ENCODE measurements around the gene BMF.
"Not testable (repeated sequence)": the region's sequence is repeated elsewhere in the genome, so short reads cannot be mapped to it uniquely, and the experiment has no call there.

Gene BMF

GRCh38 chr15:40108855-40109735 is at the start of gene BMF:
TSS of gene BMF (minus strand) at chr15:40108879. CDS start at chr15:40106086, 2,793 bp downstream.
- DNase-seq = peak; percentile 94

DNA sequence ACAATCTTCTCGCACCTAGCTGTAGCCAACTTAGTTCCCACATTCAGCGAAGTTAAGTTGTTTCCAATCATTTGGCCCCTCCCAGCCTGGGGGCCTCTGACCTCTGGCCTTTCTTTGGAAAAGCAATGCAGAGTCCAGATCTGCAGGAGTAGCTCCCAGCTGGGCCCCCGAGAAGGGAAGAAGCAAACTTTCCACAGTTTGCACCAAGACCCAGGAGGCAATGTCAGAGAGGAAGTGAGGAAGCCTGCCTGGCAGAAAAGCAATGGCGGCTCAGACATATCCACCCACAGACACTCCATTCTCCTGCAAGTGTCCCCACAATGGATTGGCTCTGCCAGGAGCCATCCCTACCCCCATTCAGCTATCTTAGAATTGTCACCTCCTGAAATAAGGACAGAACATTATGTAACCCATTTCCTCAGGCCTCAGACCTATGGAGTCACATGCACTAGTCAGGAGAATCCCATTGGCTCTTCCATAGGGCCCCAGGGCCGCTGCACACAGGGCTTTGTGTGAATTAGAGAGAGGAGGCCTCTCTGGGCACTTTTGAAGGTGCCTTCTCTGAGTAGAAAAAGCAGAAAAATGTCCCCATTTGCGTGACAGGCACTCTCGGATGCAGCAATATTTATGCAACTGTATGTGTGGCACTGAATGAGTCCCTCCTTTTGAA is 49.2 kb upstream of the BMF start:
- DNase-seq = no peak

- DNase-seq = no peak
Observed at GRCh38 chr15:40155270-40155910, 46.7 kb upstream of the BMF start.

GRCh38 chr15:40154821-40155220 is 46.1 kb upstream of the BMF start:
- not testable (repeated sequence) for DNase-seq

DNA sequence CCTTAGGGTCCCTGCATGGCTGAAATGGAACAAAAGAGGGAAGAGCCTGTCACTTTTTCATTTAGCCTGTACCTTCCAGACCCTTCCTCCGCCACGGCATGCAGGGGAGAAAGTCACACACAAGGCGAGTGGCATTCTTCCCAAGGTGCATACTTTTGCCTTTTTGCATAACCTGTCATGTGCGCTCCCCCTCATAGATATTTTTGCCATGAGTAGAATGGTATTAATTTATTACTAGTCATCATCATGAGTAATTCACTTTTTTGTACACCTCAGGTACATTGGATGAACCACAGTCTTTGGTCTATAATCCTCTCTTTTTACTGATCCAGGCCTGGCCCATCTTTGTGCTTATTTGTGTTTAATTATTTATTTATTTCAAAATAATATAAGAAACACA is 43.3 kb upstream of the BMF start:
- DNase-seq = no peak

DNA sequence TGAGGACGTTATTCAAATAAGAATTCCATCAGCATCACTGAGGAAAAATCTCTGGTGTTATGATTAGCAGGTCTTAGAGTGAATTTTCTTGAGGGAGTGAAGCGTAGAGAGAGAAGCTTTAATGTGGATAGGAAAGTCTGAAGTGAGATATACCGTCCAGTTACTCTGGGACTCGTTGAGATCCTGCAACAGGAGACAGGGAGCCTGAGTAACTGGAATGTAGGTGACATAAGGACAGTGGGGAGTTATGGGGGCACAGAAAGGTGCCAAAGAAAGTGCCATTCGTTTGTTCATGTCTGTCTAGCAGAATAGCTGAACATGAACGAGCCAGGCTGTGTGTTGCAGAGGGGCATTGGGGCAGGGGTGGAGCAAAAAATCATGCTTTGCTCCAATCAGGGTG is 42.8 kb upstream of the BMF start:
- no peak for DNase-seq

- no peak for DNase-seq
Observed at GRCh38 chr15:40150163-40150925, 41.7 kb upstream of the BMF start.

GRCh38 chr15:40149339-40149738 is 40.7 kb upstream of the BMF start:
- DNase-seq = no peak

- DNase-seq = no peak
Observed at GRCh38 chr15:40146037-40146436, 37.4 kb upstream of the BMF start.

GRCh38 chr15:40142428-40142827 is 33.7 kb upstream of the BMF start:
- DNase-seq = no peak

DNA sequence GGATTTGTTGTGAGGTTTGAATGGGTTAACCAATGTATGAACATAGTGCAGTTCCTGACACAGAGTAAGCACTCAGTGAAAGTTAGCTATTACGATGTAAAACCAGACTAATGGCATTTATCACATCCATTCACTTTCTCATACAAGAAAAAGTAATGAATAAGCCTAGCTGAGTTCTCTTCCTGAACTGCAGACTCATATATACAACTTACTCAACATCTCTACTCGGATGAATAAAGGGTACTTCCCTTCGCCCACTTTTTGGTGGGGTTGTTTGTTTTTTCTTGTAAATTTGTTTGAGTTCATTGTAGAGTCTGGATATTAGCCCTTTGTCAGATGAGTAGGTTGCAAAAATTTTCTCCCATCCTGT is 29.5 kb upstream of the BMF start:
- DNase-seq = not testable (repeated sequence)

DNA sequence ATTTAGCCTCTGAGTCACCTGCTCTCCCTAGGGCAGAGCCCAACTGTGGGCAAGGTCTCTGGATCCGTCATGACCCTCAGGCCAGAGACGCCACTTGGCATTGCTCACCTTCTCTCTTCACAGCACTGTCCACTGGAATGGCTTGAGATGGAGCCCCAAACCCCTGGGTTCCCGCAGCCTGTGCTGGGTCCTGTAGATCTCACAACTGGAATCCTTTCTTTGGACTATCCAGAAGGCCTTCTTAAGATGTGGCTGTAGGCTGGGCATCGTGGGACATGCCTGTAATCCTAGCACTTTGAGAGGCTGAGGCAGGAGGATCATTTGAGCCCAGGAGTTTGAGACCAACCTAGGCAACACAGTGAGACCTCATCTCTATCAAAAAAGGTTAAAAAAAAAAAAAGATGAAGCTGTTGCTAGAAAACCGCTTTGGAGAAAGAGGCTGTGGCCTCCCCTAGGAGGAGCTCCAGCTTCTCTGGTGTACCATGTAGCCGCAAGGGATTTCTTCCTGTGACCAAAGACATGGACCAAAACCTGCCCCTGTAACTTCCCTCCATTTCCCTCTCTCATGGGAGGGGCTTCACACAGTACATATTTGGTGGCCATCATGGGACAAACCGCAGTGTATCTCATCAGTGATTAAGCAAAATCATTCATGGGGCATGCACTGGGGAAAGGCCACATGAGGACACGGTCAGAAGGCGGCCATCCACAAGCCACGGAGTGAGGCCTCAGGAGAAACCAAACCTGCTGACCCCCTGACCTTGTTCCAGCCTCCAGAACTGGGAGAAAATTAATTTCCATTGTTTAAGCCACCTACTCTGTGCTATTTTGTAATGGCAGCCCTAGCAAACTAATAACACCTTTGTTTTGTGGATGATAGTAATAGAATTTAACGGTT is 28.9 kb upstream of the BMF start:
- DNase-seq = no peak

- DNase-seq = no peak
Observed at GRCh38 chr15:40136470-40137302, 28.0 kb upstream of the BMF start.

GRCh38 chr15:40135846-40136450 is 27.3 kb upstream of the BMF start:
- not testable (repeated sequence) for DNase-seq

DNA sequence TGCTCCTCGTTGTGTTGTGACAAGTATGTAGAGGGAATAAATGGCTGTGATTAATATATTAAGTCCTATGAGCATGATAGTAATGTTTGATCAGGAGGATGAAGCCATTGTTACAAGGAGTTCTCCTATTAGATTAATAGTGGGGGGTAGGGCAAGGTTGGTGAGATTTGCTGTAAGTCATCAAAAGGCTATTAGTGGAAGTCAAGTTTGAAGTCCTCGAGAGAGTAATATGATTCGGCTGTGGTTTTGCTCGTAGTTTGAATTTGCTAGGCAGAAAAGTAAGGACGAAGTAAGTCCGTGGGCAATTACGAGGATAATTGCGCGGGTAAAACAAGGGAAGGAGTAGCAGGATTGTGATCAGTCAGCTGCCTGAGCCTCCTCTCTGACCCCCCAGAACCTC is 26.2 kb upstream of the BMF start:
- no peak for DNase-seq

DNA sequence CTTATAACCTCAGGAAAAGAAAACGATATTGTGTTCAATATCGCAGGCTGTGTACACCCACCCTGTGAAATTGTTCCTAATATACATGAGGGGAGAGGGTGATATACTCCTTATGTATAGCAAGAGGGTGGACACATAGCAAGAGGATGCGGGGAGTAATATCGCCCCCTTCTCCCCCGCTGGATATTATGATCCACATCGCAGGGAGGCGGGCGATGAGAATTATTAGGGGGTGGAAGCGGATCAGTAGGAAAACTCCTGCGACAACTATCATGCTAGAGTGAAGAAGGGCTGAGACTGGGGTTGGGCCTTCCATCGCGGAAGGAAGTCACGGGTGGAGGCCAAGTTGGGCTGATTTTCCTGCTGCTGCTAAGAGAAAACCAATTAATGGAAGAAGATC is 24.9 kb upstream of the BMF start:
- DNase-seq = no peak

GRCh38 chr15:40130799-40131502 is 22.3 kb upstream of the BMF start:
- DNase-seq = no peak

DNA sequence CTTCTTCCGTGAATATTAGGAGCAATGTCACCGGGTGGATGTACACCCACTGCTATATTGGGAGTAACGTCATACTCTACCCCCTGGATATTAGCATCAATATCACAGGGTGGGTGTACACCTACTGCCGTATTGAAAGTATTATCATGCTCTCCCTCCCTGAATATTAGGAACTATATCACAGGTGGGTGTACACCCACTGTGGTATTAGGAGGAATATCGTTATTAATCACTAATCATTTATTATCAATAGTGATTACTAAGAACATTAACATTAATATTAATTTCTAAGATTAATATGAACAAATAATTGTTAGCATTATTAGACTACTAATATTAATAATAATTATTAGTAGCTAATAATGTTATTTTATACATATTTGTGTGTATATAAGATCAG is 21.4 kb upstream of the BMF start:
- no peak for DNase-seq

- no peak for DNase-seq
Observed at GRCh38 chr15:40128766-40129660, 20.3 kb upstream of the BMF start.

Measured in NCI-H524 treated with DMSO at 0.1 percent for 48 hours (cell line).